ENCODE results near the gene ZFHX3. TPM values are rescaled to one million over a fixed set of nuclear protein-coding genes. Genes with fewer than 3 reads are reported as not detected.

The ZFHX3 gene
- polyA plus RNA-seq, 1 experiment: 2.2 TPM

- Histone ChIP-seq H3K36me3 (ENCODE audit: control insufficient read depth, insufficient read depth, low read length) (no peaks in the 10 kb centered on the region; the same call in none of the 2 replicates), H3K27me3 (ENCODE audit: control insufficient read depth, insufficient read depth, low read length) (no peaks in the 10 kb centered on the region), H3K4me3 (ENCODE audit: low read depth, low read length) (no peak overlapping the region)
- ChIA-PET POLR2A (no interaction called here), CTCF (no interaction called here)
- DNase-seq (ENCODE audit: low read depth): no peak
- no peak for TF ChIP-seq CTCF (IDR thresholded peaks at IDR 0.05; ENCODE audit: insufficient read depth, low read depth, low read length)
Measured at GRCh38 chr16:72944757-72945485, 103.0 kb downstream of the ZFHX3 start.

- ChIA-PET CTCF (no interaction called here), POLR2A (no interaction called here)
- TF ChIP-seq CTCF (IDR thresholded peaks at IDR 0.05; ENCODE audit: insufficient read depth, low read depth, low read length): no peak
- no peak overlapping the region for H3K4me3 ChIP-seq (ENCODE audit: low read depth, low read length)
- no peak for DNase-seq (ENCODE audit: low read depth)
- H3K36me3 ChIP-seq (ENCODE audit: control insufficient read depth, insufficient read depth, low read length): no peaks in the 10 kb centered on the region; the same call in none of the 2 replicates
- H3K27me3 ChIP-seq (ENCODE audit: control insufficient read depth, insufficient read depth, low read length): no peaks in the 10 kb centered on the region
Measured at GRCh38 chr16:72942021-72942420, 105.9 kb downstream of the ZFHX3 start.

- no peak overlapping the region for H3K4me3 ChIP-seq (ENCODE audit: low read depth, low read length)
- no peaks in the 10 kb centered on the region; the same call in none of the 2 replicates for H3K36me3 ChIP-seq (ENCODE audit: control insufficient read depth, insufficient read depth, low read length)
- ChIA-PET CTCF (no interaction called here), POLR2A (no interaction called here)
- no peak for DNase-seq (ENCODE audit: low read depth)
- TF ChIP-seq CTCF (IDR thresholded peaks at IDR 0.05; ENCODE audit: insufficient read depth, low read depth, low read length): no peak
- H3K27me3 ChIP-seq (ENCODE audit: control insufficient read depth, insufficient read depth, low read length): no peaks in the 10 kb centered on the region
Measured at GRCh38 chr16:72940886-72941285, 107.0 kb downstream of the ZFHX3 start.

- Histone ChIP-seq H3K27me3 (ENCODE audit: control insufficient read depth, insufficient read depth, low read length) (no peaks in the 10 kb centered on the region), H3K36me3 (ENCODE audit: control insufficient read depth, insufficient read depth, low read length) (no peaks in the 10 kb centered on the region; the same call in 1 of the 2 replicates), H3K4me3 (ENCODE audit: low read depth, low read length) (no peak overlapping the region)
- CTCF ChIA-PET: interaction anchor here (1.0 to 1.6 kb wide), 3 partner anchors 11 to 236 kb away, joined by 3 read pairs; no protein-coding TSS in a partner anchor
- peak; percentile 39 for TF ChIP-seq CTCF (IDR thresholded peaks at IDR 0.05; ENCODE audit: insufficient read depth, low read depth, low read length)
- DNase-seq (ENCODE audit: low read depth): no peak
- POLR2A ChIA-PET: no interaction called here
Measured at GRCh38 chr16:72939247-72939646, 108.7 kb downstream of the ZFHX3 start.

GRCh38 chr16:72938795-72939164, 109.1 kb downstream of the ZFHX3 start:
- ChIA-PET CTCF (interaction anchor here (1.0 to 1.6 kb wide), 3 partner anchors 10 to 235 kb away, joined by 3 read pairs; no protein-coding TSS in a partner anchor), POLR2A (no interaction called here)
- no peak for DNase-seq (ENCODE audit: low read depth)
- H3K36me3 ChIP-seq (ENCODE audit: control insufficient read depth, insufficient read depth, low read length): no peaks in the 10 kb centered on the region; the same call in 1 of the 2 replicates
- no peak overlapping the region for H3K4me3 ChIP-seq (ENCODE audit: low read depth, low read length)
- H3K27me3 ChIP-seq (ENCODE audit: control insufficient read depth, insufficient read depth, low read length): no peaks in the 10 kb centered on the region
- no peak for TF ChIP-seq CTCF (IDR thresholded peaks at IDR 0.05; ENCODE audit: insufficient read depth, low read depth, low read length)
